ENCODE measurements around the gene C5orf46.

DNA sequence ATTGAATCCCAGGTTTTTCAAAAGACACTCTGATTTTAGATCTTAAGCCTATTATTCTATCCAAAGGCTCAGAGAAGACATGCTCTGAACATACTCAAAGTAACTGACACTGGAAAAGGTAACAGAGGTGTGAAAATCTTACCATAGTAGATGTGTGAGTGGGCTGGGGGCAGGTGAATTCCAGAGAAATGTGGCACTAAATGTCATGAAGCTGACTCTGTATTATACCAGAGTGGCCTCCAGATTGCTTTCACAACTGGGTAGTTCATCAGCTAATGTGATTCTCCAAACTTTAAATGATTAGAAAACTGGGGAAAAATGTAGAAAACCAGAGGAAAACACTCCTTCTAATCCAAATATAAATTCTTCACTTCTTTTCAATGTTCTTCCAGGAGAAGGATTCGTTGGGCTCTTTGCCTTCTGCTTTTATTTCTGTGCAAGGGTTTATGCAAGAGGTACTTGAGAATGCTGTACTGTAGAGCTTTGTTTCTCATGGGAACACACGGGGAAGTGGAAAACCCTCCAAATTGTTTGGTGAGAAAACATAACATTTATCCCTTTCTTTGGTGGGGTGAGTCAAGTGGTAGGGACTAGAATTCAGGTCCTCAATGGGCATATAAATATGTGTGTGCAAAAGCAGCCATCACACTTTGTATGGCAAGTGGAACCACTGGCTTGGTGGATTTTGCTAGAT is 28.1 kb downstream of the C5orf46 start, which contains the start of gene SCGB3A2:
- TF ChIP-seq PCBP1 (IDR thresholded peaks at IDR 0.05; ENCODE audit: borderline replicate concordance, low read depth, low read length): no peak
- TF ChIP-seq TP53 (CRISPR knock-in tag; conservative IDR thresholded peaks at IDR 0.05): no peak

Measured in HepG2 (cell line).